NCI-H2196 (cell line): ENCODE measurements around the gene ZNF385D.
"Not testable (repeated sequence)": the region's sequence is repeated elsewhere in the genome, so short reads cannot be mapped to it uniquely, and the experiment has no call there.

Experiments
- DNase-seq: peaks from one replicate; lab custom pipeline; 2025; ENCODE audit not compliant: unreplicated experiment; lab: John Stamatoyannopoulos, UW

Gene ZNF385D

DNA sequence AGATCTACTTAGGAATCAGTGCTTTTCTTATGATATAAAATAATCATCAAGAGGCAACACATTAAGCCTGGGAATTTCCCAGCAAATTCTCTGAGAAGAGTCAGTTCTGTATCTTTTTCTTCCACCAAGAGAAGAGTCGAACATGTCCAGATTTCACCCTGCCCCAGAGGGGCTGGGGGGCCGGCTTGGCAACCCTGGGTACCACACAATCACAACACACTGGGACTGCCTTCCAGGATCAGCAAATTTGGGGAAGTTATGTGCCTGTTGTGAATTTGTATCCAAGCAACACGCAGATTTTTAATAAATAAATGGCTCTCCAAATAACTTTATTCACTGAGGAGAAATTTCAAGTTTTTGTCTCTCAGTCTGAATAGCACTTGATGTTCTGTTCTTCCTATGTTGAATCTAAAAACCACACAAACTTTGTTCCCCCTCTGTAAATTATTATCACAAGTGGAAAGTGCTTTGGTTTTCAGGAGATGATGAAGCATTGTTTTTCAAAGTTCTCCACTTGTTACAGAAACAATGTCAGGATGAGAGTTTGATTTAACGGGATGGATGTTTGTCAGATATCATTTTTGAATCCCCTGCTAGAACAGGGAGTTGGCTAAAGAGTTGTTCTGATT lies 357.2 kb downstream of the ZNF385D start:
- DNase-seq, result no peak

DNA sequence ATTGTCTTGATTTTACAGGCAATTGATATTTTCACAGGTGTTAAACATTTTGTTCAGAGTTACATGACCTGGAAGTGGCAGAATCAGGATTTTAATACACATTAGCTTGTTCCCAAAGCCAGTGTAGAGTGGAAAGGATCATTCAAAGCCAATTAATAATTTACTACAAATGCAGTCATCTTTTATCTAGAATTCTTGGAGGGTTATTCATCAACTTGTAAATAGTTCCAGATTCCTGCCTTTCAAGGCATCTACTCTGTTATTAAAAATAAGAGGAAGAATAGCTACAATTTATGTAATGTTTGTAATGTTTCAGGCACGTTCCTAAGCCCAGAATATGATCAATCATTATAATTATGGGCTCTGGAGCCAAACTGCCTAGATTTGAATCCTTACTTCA lies 358.5 kb downstream of the ZNF385D start:
- no peak for DNase-seq

GRCh38 chr3:21390856-21391255 lies 360.2 kb downstream of the ZNF385D start:
- DNase-seq, result no peak

DNA sequence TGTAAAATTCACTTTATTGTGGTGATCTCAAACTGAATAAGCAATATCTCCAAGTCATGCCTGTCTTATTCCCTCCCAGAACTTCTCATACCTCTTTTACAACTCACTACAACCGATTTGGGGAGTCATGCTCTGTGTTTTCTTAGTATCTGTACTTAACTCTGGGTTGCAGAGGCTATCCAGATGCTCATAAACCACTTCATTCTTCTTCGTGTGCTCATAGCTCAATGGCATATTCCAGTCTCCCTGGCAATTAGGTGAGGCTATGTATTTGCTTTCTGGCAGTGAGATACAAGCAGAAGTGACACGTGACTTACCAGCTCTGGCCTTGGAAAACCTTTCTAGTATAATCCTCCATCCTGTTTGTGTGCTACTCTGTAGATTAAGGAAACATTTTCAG lies 360.9 kb downstream of the ZNF385D start:
- no peak for DNase-seq

- DNase-seq, result not testable (repeated sequence)
These were observed 363.7 kb downstream of the ZNF385D start for GRCh38 chr3:21387142-21387826.

DNA sequence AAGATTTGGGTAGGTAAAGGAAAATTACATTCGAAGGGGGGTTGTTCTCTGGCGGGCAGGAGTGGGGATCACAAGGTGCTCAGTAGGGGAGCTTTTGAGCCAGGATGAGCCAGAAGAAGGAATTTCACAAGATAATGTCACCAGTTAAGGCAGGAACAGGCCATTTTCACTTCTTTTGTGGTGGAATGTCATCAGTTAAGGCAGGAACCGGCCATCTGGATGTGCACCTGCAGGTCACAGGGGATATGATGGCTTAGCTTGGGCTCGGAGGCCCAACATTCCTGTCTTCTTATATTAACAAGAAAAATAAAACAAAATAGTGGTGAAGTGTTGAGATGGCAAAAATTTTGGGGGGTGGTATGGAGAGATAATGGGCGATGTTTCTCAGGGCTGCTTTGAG lies 373.0 kb downstream of the ZNF385D start:
- DNase-seq, result not testable (repeated sequence)

DNA sequence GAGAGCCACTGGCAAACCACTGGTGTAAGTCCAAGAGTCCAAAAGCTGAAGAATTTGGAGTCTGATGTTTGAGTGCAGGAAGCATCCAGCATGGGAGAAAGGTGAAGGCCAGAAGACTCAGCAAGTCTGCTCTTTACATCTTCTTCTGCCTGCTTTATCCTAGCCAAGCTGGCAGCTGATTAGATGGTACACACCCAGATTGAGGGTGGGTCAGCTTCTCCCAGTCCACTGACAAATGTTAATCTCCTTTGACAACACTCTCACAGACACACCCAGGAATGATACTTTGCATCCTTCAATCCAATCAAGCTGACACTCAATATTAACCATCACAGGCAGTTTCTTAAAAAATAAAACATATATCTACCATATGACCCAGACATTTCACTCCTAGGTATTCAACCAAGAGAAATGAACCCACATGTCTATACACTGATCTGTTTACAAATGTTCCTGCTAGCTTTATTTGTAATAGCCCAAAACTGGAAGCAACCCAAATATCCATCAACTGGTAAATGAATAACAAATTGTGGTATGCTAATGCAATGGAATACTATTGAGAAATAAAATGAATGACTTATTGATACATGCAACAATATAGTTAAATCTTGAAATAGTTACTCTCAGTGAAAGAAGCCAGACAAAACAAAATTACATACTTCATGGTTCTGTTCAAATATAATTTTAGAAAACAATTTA lies 373.8 kb downstream of the ZNF385D start:
- DNase-seq, result no peak

DNA sequence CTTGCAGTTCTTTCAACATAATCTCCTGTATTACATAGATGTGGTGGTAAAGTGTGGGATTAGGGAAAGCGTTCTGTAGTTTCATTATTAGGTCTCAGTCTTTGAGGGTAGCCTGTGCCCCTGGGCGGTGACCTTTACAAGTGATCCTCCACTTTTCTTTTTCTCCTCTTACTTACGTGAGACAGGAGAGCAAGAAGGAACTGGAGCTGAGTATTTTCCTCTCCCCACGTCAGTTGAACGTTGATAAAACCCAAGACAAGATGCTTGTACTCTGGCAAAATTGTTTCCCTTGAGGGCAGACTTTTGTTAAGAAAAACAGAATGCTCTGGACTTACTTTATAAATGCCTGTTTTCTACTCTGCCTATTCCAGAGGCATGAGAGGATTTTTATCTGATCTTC lies 378.7 kb downstream of the ZNF385D start:
- no peak for DNase-seq
